Activated CD8-positive, alpha-beta T cell treated with anti-CD3 and anti-CD28 coated beads for 36 hours (primary cell): ENCODE results near the gene GIT1. TPM values are rescaled to one million over a fixed set of nuclear protein-coding genes. Genes with fewer than 3 reads are reported as not detected.
A peak's percentile ranks its signal among the peaks of the same experiment; 100 is the strongest.

Experiments used
- ATAC-seq: fragments of 200-7000 bp; cut with Tn5 transposase; one replicate; pipeline ENCODE4 v1.10.0; 2021; ENCODE audit warnings: mild to moderate bottlenecking, moderate library complexity
- CTCF ChIA-PET: fragments of 350-600 bp; sonication (Branson Sonifier 250); formaldehyde crosslinking; loops from one replicate; lab custom pipeline; 2021; ENCODE audit warnings: antibody characterized with exemption; lab: Charles Lee
- POLR2A ChIA-PET: fragments of 350-600 bp; sonication (Branson Sonifier 250); formaldehyde crosslinking; loops from one replicate; lab custom pipeline; 2021; ENCODE audit warnings: antibody characterized with exemption; lab: Charles Lee
- DNase-seq: peaks from one replicate; pipeline ENCODE4 v3.0.0-alpha.2; 2020
- H3K27ac Mint-ChIP-seq: one replicate; pipeline ENCODE4 v1.8.0; 2021; ENCODE audit warnings: mild to moderate bottlenecking, mixed read lengths
- H3K27me3 Mint-ChIP-seq: one replicate; pipeline ENCODE4 v1.8.0; 2021; ENCODE audit warnings: mixed read lengths
- H3K36me3 Mint-ChIP-seq: one replicate; pipeline ENCODE4 v1.8.0; 2021; ENCODE audit warnings: low read depth, mixed read lengths
- H3K4me1 Mint-ChIP-seq: one replicate; pipeline ENCODE4 v1.8.0; 2021; ENCODE audit warnings: low read depth, mixed read lengths
- H3K4me3 Mint-ChIP-seq: one replicate; pipeline ENCODE4 v1.8.0; 2021; ENCODE audit warnings: mild to moderate bottlenecking, moderate library complexity, mixed read lengths
- H3K9me3 Mint-ChIP-seq: one replicate; pipeline ENCODE4 v1.8.0; 2021; ENCODE audit warnings: mixed read lengths
- intact Hi-C: fragments of 100-400 bp; cut with micrococcal nuclease; formaldehyde crosslinking; loops from one replicate; pipeline ENCODE4 v1.10.0; 2022
- total RNA-seq, 2 experiments: library from RNA; stranded (reverse); gene quantifications; one replicate each; pipeline ENCODE4 v1.2.3, GENCODE V29; 2021
- TF ChIP-seq, protein P1 (sequence below): fragments of 200-600 bp; IDR thresholded peaks from one replicate; pipeline ENCODE4 v1.8.0; 2022; ENCODE audit warnings: antibody characterized with exemption, mild to moderate bottlenecking

GIT1 gene
- total RNA-seq, 2 experiments from 2014 or later = 54.8 to 59.3 TPM

- no peak overlapping the region for H3K4me3 Mint-ChIP-seq
- H3K9me3 Mint-ChIP-seq = no peaks in the 10 kb centered on the region
- DNase-seq = no peak
- TF ChIP-seq, protein P1, sequence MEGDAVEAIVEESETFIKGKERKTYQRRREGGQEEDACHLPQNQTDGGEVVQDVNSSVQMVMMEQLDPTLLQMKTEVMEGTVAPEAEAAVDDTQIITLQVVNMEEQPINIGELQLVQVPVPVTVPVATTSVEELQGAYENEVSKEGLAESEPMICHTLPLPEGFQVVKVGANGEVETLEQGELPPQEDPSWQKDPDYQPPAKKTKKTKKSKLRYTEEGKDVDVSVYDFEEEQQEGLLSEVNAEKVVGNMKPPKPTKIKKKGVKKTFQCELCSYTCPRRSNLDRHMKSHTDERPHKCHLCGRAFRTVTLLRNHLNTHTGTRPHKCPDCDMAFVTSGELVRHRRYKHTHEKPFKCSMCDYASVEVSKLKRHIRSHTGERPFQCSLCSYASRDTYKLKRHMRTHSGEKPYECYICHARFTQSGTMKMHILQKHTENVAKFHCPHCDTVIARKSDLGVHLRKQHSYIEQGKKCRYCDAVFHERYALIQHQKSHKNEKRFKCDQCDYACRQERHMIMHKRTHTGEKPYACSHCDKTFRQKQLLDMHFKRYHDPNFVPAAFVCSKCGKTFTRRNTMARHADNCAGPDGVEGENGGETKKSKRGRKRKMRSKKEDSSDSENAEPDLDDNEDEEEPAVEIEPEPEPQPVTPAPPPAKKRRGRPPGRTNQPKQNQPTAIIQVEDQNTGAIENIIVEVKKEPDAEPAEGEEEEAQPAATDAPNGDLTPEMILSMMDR = no peak
- no peaks in the 10 kb centered on the region for H3K27me3 Mint-ChIP-seq
- peaks cover 29% of the 10 kb centered on the region for H3K4me1 Mint-ChIP-seq
- no peak for ATAC-seq
- intact Hi-C loops = no loop called here
- POLR2A ChIA-PET = no interaction called here
- H3K27ac Mint-ChIP-seq = no peak overlapping the region
- H3K36me3 Mint-ChIP-seq = no peaks in the 10 kb centered on the region
- CTCF ChIA-PET = interaction anchor here (1.6 kb wide), 1 partner anchor 22 kb away, joined by 8 read pairs; no protein-coding TSS in a partner anchor
These were observed 6.7 kb upstream of the GIT1 start for GRCh38 chr17:29595943-29596774.

GRCh38 chr17:29595107-29595942 lies 5.9 kb upstream of the GIT1 start:
- no peaks in the 10 kb centered on the region for H3K9me3 Mint-ChIP-seq
- DNase-seq (no peak), ATAC-seq (no peak)
- ChIA-PET CTCF (interaction anchor here (1.1 to 5.1 kb wide), 4 partner anchors 12 to 25 kb away, joined by 3 to 124 read pairs (median 92); partner anchors contain the start of genes ABHD15 and TP53I13), POLR2A (interaction anchor here (1.3 to 1.5 kb wide), 2 partner anchors 10 to 22 kb away, joined by 4 read pairs; no protein-coding TSS in a partner anchor)
- TF ChIP-seq, protein P1 = no peak
- peak overlapping the region; percentile 77 for H3K4me3 Mint-ChIP-seq
- no peak overlapping the region for H3K27ac Mint-ChIP-seq
- H3K36me3 Mint-ChIP-seq = no peaks in the 10 kb centered on the region
- peaks cover 34% of the 10 kb centered on the region for H3K4me1 Mint-ChIP-seq
- intact Hi-C loops = no loop called here
- H3K27me3 Mint-ChIP-seq = no peaks in the 10 kb centered on the region

- POLR2A ChIA-PET = interaction anchor here (0.8 to 1.5 kb wide), 6 partner anchors 11 to 26 kb away, joined by 3 to 5 read pairs (median 4); partner anchors contain the start of gene TP53I13
- TF ChIP-seq, protein P1 = no peak
- ATAC-seq = no peak
- DNase-seq = no peak
- Mint-ChIP-seq H3K36me3 (no peaks in the 10 kb centered on the region), H3K27ac (no peak overlapping the region), H3K27me3 (no peaks in the 10 kb centered on the region), H3K4me3 (peak overlapping the region; percentile 77), H3K4me1 (peaks cover 38% of the 10 kb centered on the region), H3K9me3 (no peaks in the 10 kb centered on the region)
- intact Hi-C loops = no loop called here
- CTCF ChIA-PET = interaction anchor here (0.6 to 5.1 kb wide), 8 partner anchors 8 to 335 kb away, joined by 3 to 124 read pairs (median 16); partner anchors contain the start of genes ABHD15, SSH2 and TP53I13
These were observed 5.2 kb upstream of the GIT1 start for GRCh38 chr17:29594519-29595090.

- H3K4me1 Mint-ChIP-seq = peaks cover 38% of the 10 kb centered on the region
- peak; percentile 67 for DNase-seq
- no peaks in the 10 kb centered on the region for H3K27me3 Mint-ChIP-seq
- peak overlapping the region; percentile 77 for H3K4me3 Mint-ChIP-seq
- ChIA-PET CTCF (interaction anchor here (0.6 to 5.1 kb wide), 9 partner anchors 8 to 336 kb away, joined by 3 to 124 read pairs (median 3); partner anchors contain the start of genes ABHD15, SSH2 and TP53I13), POLR2A (interaction anchor here (0.8 to 1.5 kb wide), 6 partner anchors 12 to 25 kb away, joined by 3 to 5 read pairs (median 4); partner anchors contain the start of gene TP53I13)
- TF ChIP-seq, protein P1 = peak; percentile 37
- ATAC-seq = no peak
- no peaks in the 10 kb centered on the region for H3K9me3 Mint-ChIP-seq
- H3K36me3 Mint-ChIP-seq = no peaks in the 10 kb centered on the region
- no peak overlapping the region for H3K27ac Mint-ChIP-seq
- intact Hi-C loops = no loop called here
These were observed 4.4 kb upstream of the GIT1 start for GRCh38 chr17:29593591-29594518.
